Spleen (tissue), 11 donors: ENCODE measurements around the gene FOXRED1. TPM values are rescaled to one million over a fixed set of nuclear protein-coding genes. Genes with fewer than 3 reads are reported as not detected.
A peak's percentile ranks its signal among the peaks of the same experiment; 100 is the strongest.

ENCODE experiments used
- DNase-seq: peaks from one replicate; pipeline ENCODE4 v3.0.0-alpha.2; 2020
- H3K27ac ChIP-seq, 8 donors: fragments of 200-600 bp; sonication (generic) in 7 of 8; 1 replicate in 4 of 8; 2 replicates in 4 of 8; pipeline versions ENCODE4 v1.5.0 to v1.8.0; 2016 to 2021; ENCODE audit warnings: inconsistent platforms in 4 of 8, mild to moderate bottlenecking in 4 of 8, moderate library complexity in 1 of 8
- H3K27me3 ChIP-seq, 7 donors: fragments of 200-600 bp; sonication (generic) in 6 of 7; replicated peaks in 1 of 7; 1 replicate in 4 of 7; 2 replicates in 3 of 7; pipeline versions ENCODE4 v1.5.0 to v1.8.0; 2016 to 2021; ENCODE audit warnings: inconsistent platforms in 3 of 7, mild to moderate bottlenecking in 1 of 7
- H3K36me3 ChIP-seq, 6 donors: fragments of 200-600 bp; sonication (generic) in 5 of 6; 1 replicate in 4 of 6; 2 replicates in 2 of 6; pipeline versions ENCODE4 v1.5.0 to v1.8.0; 2016 to 2021; ENCODE audit warnings: inconsistent platforms in 2 of 6
- H3K4me1 ChIP-seq, 6 donors: fragments of 200-600 bp; sonication (generic) in 5 of 6; 1 replicate in 3 of 6; 2 replicates in 3 of 6; pipeline versions ENCODE4 v1.5.0 to v1.8.0; 2016 to 2021; ENCODE audit warnings: inconsistent platforms in 3 of 6
- H3K4me3 ChIP-seq, 8 donors: fragments of 200-600 bp; sonication (generic) in 7 of 8; 1 replicate in 4 of 8; 2 replicates in 4 of 8; pipeline versions ENCODE4 v1.5.0 to v1.8.0; 2016 to 2021; ENCODE audit warnings: inconsistent platforms in 4 of 8, mild to moderate bottlenecking in 4 of 8, moderate library complexity in 2 of 8
- H3K9me3 ChIP-seq, 8 donors: fragments of 200-600 bp; sonication (generic) in 7 of 8; 1 replicate in 4 of 8; 2 replicates in 4 of 8; pipeline versions ENCODE4 v1.5.0 to v1.8.0; 2016 to 2021; ENCODE audit warnings: inconsistent platforms in 4 of 8
- POLR2A ChIP-seq, 3 donors: fragments of 450-650 bp; IDR thresholded peaks; one replicate each; pipeline ENCODE4 v1.5.1; 2017; ENCODE audit warnings: antibody characterized with exemption in 3 of 3, mild to moderate bottlenecking in 1 of 3
- POLR2AphosphoS5 ChIP-seq, 3 donors: sonication (generic); formaldehyde crosslinking; IDR thresholded peaks; one replicate each; pipeline ENCODE4 v1.5.1; 2017; ENCODE audit warnings: antibody characterized with exemption in 3 of 3
- WGBS, 5 donors: extraction: QIAGEN DNeasy Blood & Tissue Kit in 3 of 5; methylation state at CpG; one replicate each; pipeline versions ENCODE4 v1.1.5 to v1.1.7; 2013 to 2018; 5-methylcytosine and 5-hydroxymethylcytosine counted together
- intact Hi-C: fragments of 100-400 bp; cut with DNase I; formaldehyde crosslinking; loops from one replicate; pipeline ENCODE4 v1.15.0; 2023; ENCODE audit warnings: low total_unique reads
- polyA plus RNA-seq, 3 donors: library from polyadenylated mRNA; stranded (reverse); fragments of 200-250 nt; gene quantifications; one replicate each; pipeline ENCODE4 v1.2.1, GENCODE V29; 2013
- total RNA-seq, 7 donors: library from RNA; depleted of rRNA in 3 of 7; stranded (reverse); fragments of >200 nt in 3 of 7; fragmentation: NEBNext Ultra II Directional in 4 of 7; extraction: Animal tissue kit (Norgen Biotek cat#: 25700) in 4 of 7; gene quantifications; one replicate each; pipeline versions ENCODE4 v1.1.0 to v1.2.1, GENCODE V29; 2016 to 2021
- TF ChIP-seq, protein P1 (sequence below), 11 experiments: fragments of 200-600 bp in 7 of 11; fragments of 450-650 bp in 4 of 11; sonication (generic) in 4 of 11; IDR thresholded peaks in 8 of 11; conservative IDR thresholded peaks in 3 of 11; 1 replicate in 7 of 11; 2 replicates in 4 of 11; pipeline versions ENCODE4 v1.4.0 to v1.8.0; 2016 to 2021; ENCODE audit warnings: antibody characterized with exemption in 11 of 11, inconsistent platforms in 4 of 11, mild to moderate bottlenecking in 1 of 11
- donor health status: healthy with polysubstance abuse.
- donor health status: DM: no; HTN: no; CAD: no; lungs with moderate emphysema.
- donor health status: DM: no; HTN: no; CAD: no.
- donor health status: Bipolar disorder and iron deficiency.
- donor health status: healthy.
- donor health status: DM: no; HTN: no; CAD: no.
- donor health status: DM: yes; HTN: yes; CAD: no.

FOXRED1 gene
- total and polyA plus RNA-seq, 10 donors, result 20.5 to 48.1 (median 31.5) TPM

DNA sequence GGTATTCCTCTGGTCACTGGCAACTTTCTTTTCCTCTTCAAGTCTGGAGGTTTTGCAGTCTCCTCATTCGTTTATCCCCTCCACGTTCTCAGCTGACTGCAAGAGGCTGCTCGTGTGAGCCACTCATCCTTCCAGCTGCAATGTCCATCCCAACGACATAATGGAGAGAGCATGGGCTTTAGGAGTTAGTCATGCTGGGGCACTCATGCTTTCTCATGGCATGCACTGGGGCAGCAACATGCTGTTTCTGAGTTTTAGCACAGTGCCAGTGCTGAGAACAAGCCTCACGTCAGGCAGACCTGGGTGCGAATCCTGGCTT lies 42.0 kb downstream of the FOXRED1 start:
- TF ChIP-seq, protein P1, sequence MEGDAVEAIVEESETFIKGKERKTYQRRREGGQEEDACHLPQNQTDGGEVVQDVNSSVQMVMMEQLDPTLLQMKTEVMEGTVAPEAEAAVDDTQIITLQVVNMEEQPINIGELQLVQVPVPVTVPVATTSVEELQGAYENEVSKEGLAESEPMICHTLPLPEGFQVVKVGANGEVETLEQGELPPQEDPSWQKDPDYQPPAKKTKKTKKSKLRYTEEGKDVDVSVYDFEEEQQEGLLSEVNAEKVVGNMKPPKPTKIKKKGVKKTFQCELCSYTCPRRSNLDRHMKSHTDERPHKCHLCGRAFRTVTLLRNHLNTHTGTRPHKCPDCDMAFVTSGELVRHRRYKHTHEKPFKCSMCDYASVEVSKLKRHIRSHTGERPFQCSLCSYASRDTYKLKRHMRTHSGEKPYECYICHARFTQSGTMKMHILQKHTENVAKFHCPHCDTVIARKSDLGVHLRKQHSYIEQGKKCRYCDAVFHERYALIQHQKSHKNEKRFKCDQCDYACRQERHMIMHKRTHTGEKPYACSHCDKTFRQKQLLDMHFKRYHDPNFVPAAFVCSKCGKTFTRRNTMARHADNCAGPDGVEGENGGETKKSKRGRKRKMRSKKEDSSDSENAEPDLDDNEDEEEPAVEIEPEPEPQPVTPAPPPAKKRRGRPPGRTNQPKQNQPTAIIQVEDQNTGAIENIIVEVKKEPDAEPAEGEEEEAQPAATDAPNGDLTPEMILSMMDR (IDR thresholded peaks at IDR 0.05 in 8 of 11, conservative IDR thresholded peaks at IDR 0.05 in 3 of 11), result no peak
- TF ChIP-seq POLR2AphosphoS5 (IDR thresholded peaks at IDR 0.05) (no peak), POLR2A (IDR thresholded peaks at IDR 0.05) (no peak)
- peaks cover 14 to 83% (median 45%) of the 10 kb centered on the region in 6 donors for H3K4me1 ChIP-seq
- no peaks in the 10 kb centered on the region for H3K27me3 ChIP-seq
- intact Hi-C loops, result no loop called here
- H3K9me3 ChIP-seq, result no peaks in the 10 kb centered on the region
- DNase-seq, result no peak
- no peak overlapping the region for H3K4me3 ChIP-seq
- WGBS, 5 donors, result 49 to 74% (median 54%) methylated on average over 5 to 6 of the region's 6 CpGs
- peaks cover 0 to 82% (median 17%) of the 10 kb centered on the region in 6 donors for H3K36me3 ChIP-seq
- H3K27ac ChIP-seq, result peak overlapping the region in 7 of 8 donors; percentile 37 to 89 (median 79)

DNA sequence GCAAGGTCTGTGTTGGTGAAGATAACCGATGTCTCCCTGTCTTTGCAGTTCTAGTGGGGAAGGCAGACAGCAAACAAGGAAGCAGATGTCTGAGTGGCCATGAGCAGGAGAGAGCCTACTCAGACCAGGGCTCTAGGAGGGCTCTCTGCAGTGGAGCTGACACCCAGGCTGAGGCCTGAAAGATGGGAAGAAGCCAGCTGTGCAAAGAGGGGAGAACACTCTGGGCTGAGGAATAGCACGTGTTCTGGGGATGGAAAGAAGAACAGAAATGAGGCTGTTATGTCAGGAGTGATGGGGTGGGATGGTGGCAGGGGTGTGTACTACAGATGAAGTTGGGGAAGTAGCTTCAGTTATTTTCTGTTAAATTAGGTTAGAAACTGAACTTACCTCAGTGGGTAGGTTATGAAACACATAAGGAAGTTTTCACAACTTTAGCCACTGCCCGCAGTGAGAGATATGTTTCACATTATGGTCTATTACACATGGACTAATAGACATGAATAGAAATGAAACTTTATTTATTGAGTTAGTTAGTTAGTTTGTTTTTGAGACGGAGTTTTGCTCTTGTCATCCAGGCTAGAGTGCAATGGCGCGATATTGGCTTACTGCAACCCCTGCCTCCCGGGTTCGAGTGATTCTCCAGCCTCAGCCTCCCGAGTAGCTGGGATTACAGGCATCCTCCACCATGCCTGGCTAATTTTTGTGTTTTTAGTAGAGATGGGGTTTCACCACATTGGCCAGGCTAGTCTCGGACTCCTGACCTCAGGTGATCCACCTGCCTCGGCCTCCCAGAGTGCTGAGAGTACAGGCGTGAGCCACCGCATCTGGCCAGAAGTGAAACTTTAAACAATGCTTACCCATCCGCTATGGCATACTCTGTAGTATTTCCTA lies 42.7 kb downstream of the FOXRED1 start:
- Histone ChIP-seq H3K9me3 (no peaks in the 10 kb centered on the region), H3K27me3 (no peaks in the 10 kb centered on the region), H3K4me1 (peaks cover 14 to 83% (median 41%) of the 10 kb centered on the region in 6 donors), H3K27ac (peak overlapping the region in 7 of 8 donors; percentile 37 to 89 (median 79)), H3K4me3 (no peak overlapping the region), H3K36me3 (peaks cover 0 to 78% (median 17%) of the 10 kb centered on the region in 6 donors)
- WGBS, 5 donors, result 52 to 80% (median 69%) methylated on average over 14 of the region's 14 CpGs
- no peak for DNase-seq
- intact Hi-C loops, result no loop called here
- TF ChIP-seq POLR2AphosphoS5 (IDR thresholded peaks at IDR 0.05) (no peak), POLR2A (IDR thresholded peaks at IDR 0.05) (no peak)
- TF ChIP-seq, protein P1 (IDR thresholded peaks at IDR 0.05 in 8 of 11, conservative IDR thresholded peaks at IDR 0.05 in 3 of 11), result peak in 5 of 11 experiments; percentile 5 to 56 (median 40)

DNA sequence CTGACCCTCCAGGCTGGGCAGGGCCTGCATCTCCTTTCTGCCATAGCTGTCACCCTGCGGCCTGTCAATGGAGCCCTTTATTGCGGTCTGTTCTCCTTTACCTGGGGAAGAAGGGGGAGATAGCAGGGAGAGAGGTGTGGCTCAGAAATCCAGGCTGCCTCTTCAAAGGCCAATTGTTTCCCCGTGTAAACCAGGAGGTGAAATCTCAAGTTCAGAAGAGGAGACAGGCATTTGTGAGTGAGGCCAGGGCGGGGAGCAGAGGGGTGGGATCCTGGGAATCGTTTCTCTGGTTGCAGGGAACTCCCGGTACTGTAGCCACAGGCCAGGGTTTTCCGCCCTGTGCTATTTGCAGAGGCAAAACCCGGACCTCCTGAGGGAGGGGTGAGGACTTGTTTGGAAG lies 44.0 kb downstream of the FOXRED1 start:
- H3K27ac ChIP-seq, result peak overlapping the region in 2 of 8 donors; percentile 88 to 89
- no peak for DNase-seq
- no peak overlapping the region for H3K4me3 ChIP-seq
- H3K36me3 ChIP-seq, result peaks cover 0 to 70% (median 17%) of the 10 kb centered on the region in 6 donors
- peaks cover 19 to 83% (median 45%) of the 10 kb centered on the region in 6 donors for H3K4me1 ChIP-seq
- no peaks in the 10 kb centered on the region for H3K27me3 ChIP-seq
- H3K9me3 ChIP-seq, result no peaks in the 10 kb centered on the region
- TF ChIP-seq, protein P1 (IDR thresholded peaks at IDR 0.05 in 8 of 11, conservative IDR thresholded peaks at IDR 0.05 in 3 of 11), result no peak
- no peak for TF ChIP-seq POLR2A (IDR thresholded peaks at IDR 0.05)
- no peak for TF ChIP-seq POLR2AphosphoS5 (IDR thresholded peaks at IDR 0.05)
- intact Hi-C loops, result no loop called here
- WGBS, 5 donors, result 83 to 92% (median 85%) methylated on average over 8 of the region's 8 CpGs

DNA sequence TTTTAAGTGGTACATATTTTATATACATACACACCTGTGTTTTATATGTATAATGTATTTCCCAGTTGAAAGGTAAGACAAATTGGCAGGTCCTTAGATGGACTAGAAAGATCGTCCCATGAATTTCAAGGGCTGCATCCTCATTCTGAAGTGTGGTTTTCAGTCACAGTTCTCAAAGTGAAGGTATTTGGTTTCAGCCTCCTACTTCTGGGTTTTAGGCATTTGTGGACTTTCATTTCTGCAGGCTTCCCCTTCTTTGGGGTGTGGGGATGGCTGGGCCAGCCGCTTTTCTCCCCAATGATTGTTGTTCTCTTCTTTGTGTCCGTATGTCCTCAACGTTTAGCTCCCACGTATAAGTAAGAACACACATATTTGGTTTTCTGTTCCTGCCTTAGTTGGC lies 44.9 kb downstream of the FOXRED1 start:
- H3K36me3 ChIP-seq, result peaks cover 0 to 61% (median 15%) of the 10 kb centered on the region in 6 donors
- H3K9me3 ChIP-seq, result no peaks in the 10 kb centered on the region
- no peak for TF ChIP-seq POLR2A (IDR thresholded peaks at IDR 0.05)
- TF ChIP-seq, protein P1 (IDR thresholded peaks at IDR 0.05 in 8 of 11, conservative IDR thresholded peaks at IDR 0.05 in 3 of 11), result no peak
- TF ChIP-seq POLR2AphosphoS5 (IDR thresholded peaks at IDR 0.05), result no peak
- peak overlapping the region in 1 of 8 donors; percentile 11 for H3K27ac ChIP-seq
- H3K4me3 ChIP-seq, result no peak overlapping the region
- peaks cover 28 to 83% (median 49%) of the 10 kb centered on the region in 6 donors for H3K4me1 ChIP-seq
- H3K27me3 ChIP-seq, result no peaks in the 10 kb centered on the region
- DNase-seq, result peak; percentile 18
- WGBS, 5 donors, result 81 to 92% (median 83%) methylated on average over 5 of the region's 5 CpGs
- intact Hi-C loops, result no loop called here
